Spleen (tissue), 7 donors: ENCODE data around the gene HS3ST3B1.

ENCODE experiments used
- POLR2A ChIP-seq, 3 donors: fragments of 450-650 bp; IDR thresholded peaks; one replicate each; pipeline ENCODE4 v1.5.1; 2017; ENCODE audit warnings: antibody characterized with exemption in 3 of 3, mild to moderate bottlenecking in 1 of 3
- POLR2AphosphoS5 ChIP-seq, 3 donors: sonication (generic); formaldehyde crosslinking; IDR thresholded peaks; one replicate each; pipeline ENCODE4 v1.5.1; 2017; ENCODE audit warnings: antibody characterized with exemption in 3 of 3
- TF ChIP-seq, protein P1 (sequence below), 11 experiments: fragments of 200-600 bp in 7 of 11; fragments of 450-650 bp in 4 of 11; sonication (generic) in 4 of 11; IDR thresholded peaks in 8 of 11; conservative IDR thresholded peaks in 3 of 11; 1 replicate in 7 of 11; 2 replicates in 4 of 11; pipeline versions ENCODE4 v1.4.0 to v1.8.0; 2016 to 2021; ENCODE audit warnings: antibody characterized with exemption in 11 of 11, inconsistent platforms in 4 of 11, mild to moderate bottlenecking in 1 of 11
- donor health status: DM: no; HTN: no; CAD: no; lungs with moderate emphysema.
- donor health status: DM: no; HTN: no; CAD: no.
- donor health status: DM: no; HTN: no; CAD: no.

DNA sequence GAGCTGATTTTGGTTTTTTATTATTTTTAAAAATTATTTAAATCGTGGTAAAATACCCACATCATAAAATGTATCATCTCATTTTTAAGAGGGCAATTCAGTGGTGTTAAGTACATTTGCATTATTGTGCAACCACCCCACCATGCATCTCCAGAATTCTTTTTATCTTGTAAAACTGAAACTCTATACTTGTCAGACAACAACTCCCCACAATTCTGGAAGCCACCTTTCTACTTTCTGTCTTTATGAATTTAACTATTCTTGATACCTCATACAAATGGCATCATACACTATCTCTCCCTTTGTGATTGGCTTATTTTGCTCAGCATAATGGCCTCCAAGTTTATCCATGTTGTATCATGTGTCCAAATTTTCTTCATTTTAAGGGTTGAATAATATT lies 97.9 kb downstream of the HS3ST3B1 start:
- TF ChIP-seq, protein P1, sequence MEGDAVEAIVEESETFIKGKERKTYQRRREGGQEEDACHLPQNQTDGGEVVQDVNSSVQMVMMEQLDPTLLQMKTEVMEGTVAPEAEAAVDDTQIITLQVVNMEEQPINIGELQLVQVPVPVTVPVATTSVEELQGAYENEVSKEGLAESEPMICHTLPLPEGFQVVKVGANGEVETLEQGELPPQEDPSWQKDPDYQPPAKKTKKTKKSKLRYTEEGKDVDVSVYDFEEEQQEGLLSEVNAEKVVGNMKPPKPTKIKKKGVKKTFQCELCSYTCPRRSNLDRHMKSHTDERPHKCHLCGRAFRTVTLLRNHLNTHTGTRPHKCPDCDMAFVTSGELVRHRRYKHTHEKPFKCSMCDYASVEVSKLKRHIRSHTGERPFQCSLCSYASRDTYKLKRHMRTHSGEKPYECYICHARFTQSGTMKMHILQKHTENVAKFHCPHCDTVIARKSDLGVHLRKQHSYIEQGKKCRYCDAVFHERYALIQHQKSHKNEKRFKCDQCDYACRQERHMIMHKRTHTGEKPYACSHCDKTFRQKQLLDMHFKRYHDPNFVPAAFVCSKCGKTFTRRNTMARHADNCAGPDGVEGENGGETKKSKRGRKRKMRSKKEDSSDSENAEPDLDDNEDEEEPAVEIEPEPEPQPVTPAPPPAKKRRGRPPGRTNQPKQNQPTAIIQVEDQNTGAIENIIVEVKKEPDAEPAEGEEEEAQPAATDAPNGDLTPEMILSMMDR (IDR thresholded peaks at IDR 0.05 in 8 of 11, conservative IDR thresholded peaks at IDR 0.05 in 3 of 11), result no peak
- TF ChIP-seq POLR2A (IDR thresholded peaks at IDR 0.05), result no peak
- TF ChIP-seq POLR2AphosphoS5 (IDR thresholded peaks at IDR 0.05), result no peak
